Spleen (tissue), 11 donors: ENCODE measurements around the gene NSD1. TPM values are rescaled to one million over a fixed set of nuclear protein-coding genes. Genes with fewer than 3 reads are reported as not detected.

Experiments
- DNase-seq: peaks from one replicate; pipeline ENCODE4 v3.0.0-alpha.2; 2020
- H3K27ac ChIP-seq, 8 donors: fragments of 200-600 bp; sonication (generic) in 7 of 8; 1 replicate in 4 of 8; 2 replicates in 4 of 8; pipeline versions ENCODE4 v1.5.0 to v1.8.0; 2016 to 2021; ENCODE audit warnings: inconsistent platforms in 4 of 8, mild to moderate bottlenecking in 4 of 8, moderate library complexity in 1 of 8
- H3K27me3 ChIP-seq, 7 donors: fragments of 200-600 bp; sonication (generic) in 6 of 7; replicated peaks in 1 of 7; 1 replicate in 4 of 7; 2 replicates in 3 of 7; pipeline versions ENCODE4 v1.5.0 to v1.8.0; 2016 to 2021; ENCODE audit warnings: inconsistent platforms in 3 of 7, mild to moderate bottlenecking in 1 of 7
- H3K36me3 ChIP-seq, 6 donors: fragments of 200-600 bp; sonication (generic) in 5 of 6; 1 replicate in 4 of 6; 2 replicates in 2 of 6; pipeline versions ENCODE4 v1.5.0 to v1.8.0; 2016 to 2021; ENCODE audit warnings: inconsistent platforms in 2 of 6
- H3K4me1 ChIP-seq, 6 donors: fragments of 200-600 bp; sonication (generic) in 5 of 6; 1 replicate in 3 of 6; 2 replicates in 3 of 6; pipeline versions ENCODE4 v1.5.0 to v1.8.0; 2016 to 2021; ENCODE audit warnings: inconsistent platforms in 3 of 6
- H3K4me3 ChIP-seq, 8 donors: fragments of 200-600 bp; sonication (generic) in 7 of 8; 1 replicate in 4 of 8; 2 replicates in 4 of 8; pipeline versions ENCODE4 v1.5.0 to v1.8.0; 2016 to 2021; ENCODE audit warnings: inconsistent platforms in 4 of 8, mild to moderate bottlenecking in 4 of 8, moderate library complexity in 2 of 8
- H3K9me3 ChIP-seq, 8 donors: fragments of 200-600 bp; sonication (generic) in 7 of 8; 1 replicate in 4 of 8; 2 replicates in 4 of 8; pipeline versions ENCODE4 v1.5.0 to v1.8.0; 2016 to 2021; ENCODE audit warnings: inconsistent platforms in 4 of 8
- CTCF ChIP-seq, 11 experiments: fragments of 200-600 bp in 7 of 11; fragments of 450-650 bp in 4 of 11; sonication (generic) in 4 of 11; IDR thresholded peaks in 8 of 11; conservative IDR thresholded peaks in 3 of 11; 1 replicate in 7 of 11; 2 replicates in 4 of 11; pipeline versions ENCODE4 v1.4.0 to v1.8.0; 2016 to 2021; ENCODE audit warnings: antibody characterized with exemption in 11 of 11, inconsistent platforms in 4 of 11, mild to moderate bottlenecking in 1 of 11
- POLR2A ChIP-seq, 3 donors: fragments of 450-650 bp; IDR thresholded peaks; one replicate each; pipeline ENCODE4 v1.5.1; 2017; ENCODE audit warnings: antibody characterized with exemption in 3 of 3, mild to moderate bottlenecking in 1 of 3
- POLR2AphosphoS5 ChIP-seq, 3 donors: sonication (generic); formaldehyde crosslinking; IDR thresholded peaks; one replicate each; pipeline ENCODE4 v1.5.1; 2017; ENCODE audit warnings: antibody characterized with exemption in 3 of 3
- WGBS, 5 donors: extraction: QIAGEN DNeasy Blood & Tissue Kit in 3 of 5; methylation state at CpG; one replicate each; pipeline versions ENCODE4 v1.1.5 to v1.1.7; 2013 to 2018; 5-methylcytosine and 5-hydroxymethylcytosine counted together
- intact Hi-C: fragments of 100-400 bp; cut with DNase I; formaldehyde crosslinking; loops from one replicate; pipeline ENCODE4 v1.15.0; 2023; ENCODE audit warnings: low total_unique reads
- polyA plus RNA-seq, 3 donors: library from polyadenylated mRNA; stranded (reverse); fragments of 200-250 nt; gene quantifications; one replicate each; pipeline ENCODE4 v1.2.1, GENCODE V29; 2013
- total RNA-seq, 7 donors: library from RNA; depleted of rRNA in 3 of 7; stranded (reverse); fragments of >200 nt in 3 of 7; fragmentation: NEBNext Ultra II Directional in 4 of 7; extraction: Animal tissue kit (Norgen Biotek cat#: 25700) in 4 of 7; gene quantifications; one replicate each; pipeline versions ENCODE4 v1.1.0 to v1.2.1, GENCODE V29; 2016 to 2021
- donor health status: healthy with polysubstance abuse.
- donor health status: DM: no; HTN: no; CAD: no; lungs with moderate emphysema.
- donor health status: DM: no; HTN: no; CAD: no.
- donor health status: Bipolar disorder and iron deficiency.
- donor health status: healthy.
- donor health status: DM: no; HTN: no; CAD: no.
- donor health status: DM: yes; HTN: yes; CAD: no.

Gene NSD1
- total and polyA plus RNA-seq, 10 donors, result 4.1 to 130 (median 69.1) TPM

- Histone ChIP-seq H3K4me3 (no peak overlapping the region), H3K9me3 (no peaks in the 10 kb centered on the region), H3K27ac (no peak overlapping the region), H3K36me3 (peaks cover 0 to 89% (median 67%) of the 10 kb centered on the region in 6 donors), H3K27me3 (no peaks in the 10 kb centered on the region), H3K4me1 (peaks cover 0 to 5% (median 0%) of the 10 kb centered on the region in 6 donors)
- TF ChIP-seq POLR2AphosphoS5 (IDR thresholded peaks at IDR 0.05) (no peak), POLR2A (IDR thresholded peaks at IDR 0.05) (no peak), CTCF (IDR thresholded peaks at IDR 0.05 in 8 of 11, conservative IDR thresholded peaks at IDR 0.05 in 3 of 11) (no peak)
- no peak for DNase-seq
- WGBS, 5 donors, result 60 to 84% (median 64%) methylated on average over 3 of the region's 3 CpGs
- intact Hi-C loops, result no loop called here
Observed at GRCh38 chr5:177212242-177212641, 78.7 kb downstream of the NSD1 start.

- DNase-seq, result no peak
- 82 to 97% (median 94%) methylated on average over 8 of the region's 8 CpGs for WGBS, 5 donors
- intact Hi-C loops, result no loop called here
- no peaks in the 10 kb centered on the region for H3K27me3 ChIP-seq
- no peak for TF ChIP-seq CTCF (IDR thresholded peaks at IDR 0.05 in 8 of 11, conservative IDR thresholded peaks at IDR 0.05 in 3 of 11)
- no peak for TF ChIP-seq POLR2AphosphoS5 (IDR thresholded peaks at IDR 0.05)
- TF ChIP-seq POLR2A (IDR thresholded peaks at IDR 0.05), result no peak
- H3K4me1 ChIP-seq, result peaks cover 0 to 72% (median 12%) of the 10 kb centered on the region in 6 donors
- no peak overlapping the region for H3K27ac ChIP-seq
- no peak overlapping the region for H3K4me3 ChIP-seq
- H3K9me3 ChIP-seq, result no peaks in the 10 kb centered on the region
- H3K36me3 ChIP-seq, result peaks cover 0 to 65% (median 5%) of the 10 kb centered on the region in 6 donors
Observed at GRCh38 chr5:177220576-177220975, 87.0 kb downstream of the NSD1 start.

GRCh38 chr5:177222269-177222668 is 88.7 kb downstream of the NSD1 start:
- Histone ChIP-seq H3K4me3 (no peak overlapping the region), H3K27ac (no peak overlapping the region), H3K9me3 (no peaks in the 10 kb centered on the region), H3K36me3 (peaks cover 0 to 67% (median 4%) of the 10 kb centered on the region in 6 donors), H3K27me3 (no peaks in the 10 kb centered on the region), H3K4me1 (peaks cover 0 to 67% (median 12%) of the 10 kb centered on the region in 6 donors)
- no peak for DNase-seq
- TF ChIP-seq POLR2AphosphoS5 (IDR thresholded peaks at IDR 0.05) (no peak), POLR2A (IDR thresholded peaks at IDR 0.05) (no peak)
- intact Hi-C loops, result no loop called here
- WGBS, 5 donors, result 81 to 93% (median 87%) methylated on average over 4 of the region's 4 CpGs

- no peak overlapping the region for H3K4me3 ChIP-seq
- peaks cover 0 to 44% (median 9%) of the 10 kb centered on the region in 6 donors for H3K4me1 ChIP-seq
- H3K27ac ChIP-seq, result no peak overlapping the region
- no peak for DNase-seq
- 66 to 93% (median 92%) methylated on average over 4 of the region's 4 CpGs for WGBS, 5 donors
- TF ChIP-seq POLR2AphosphoS5 (IDR thresholded peaks at IDR 0.05) (no peak), CTCF (IDR thresholded peaks at IDR 0.05 in 8 of 11, conservative IDR thresholded peaks at IDR 0.05 in 3 of 11) (no peak), POLR2A (IDR thresholded peaks at IDR 0.05) (no peak)
- H3K36me3 ChIP-seq, result peaks cover 0 to 64% (median 14%) of the 10 kb centered on the region in 6 donors
- intact Hi-C loops, result no loop called here
- no peaks in the 10 kb centered on the region for H3K9me3 ChIP-seq
- H3K27me3 ChIP-seq, result no peaks in the 10 kb centered on the region
Observed at GRCh38 chr5:177225798-177226197, 92.2 kb downstream of the NSD1 start.

GRCh38 chr5:177226860-177227259 is 93.3 kb downstream of the NSD1 start:
- Histone ChIP-seq H3K4me3 (no peak overlapping the region), H3K27me3 (no peaks in the 10 kb centered on the region), H3K27ac (no peak overlapping the region), H3K36me3 (peaks cover 0 to 67% (median 15%) of the 10 kb centered on the region in 6 donors), H3K9me3 (no peaks in the 10 kb centered on the region), H3K4me1 (peaks cover 0 to 38% (median 9%) of the 10 kb centered on the region in 6 donors)
- 62 to 93% (median 77%) methylated on average over 1 of the region's 1 CpG for WGBS, 5 donors
- no peak for DNase-seq
- intact Hi-C loops, result no loop called here
- TF ChIP-seq POLR2AphosphoS5 (IDR thresholded peaks at IDR 0.05) (no peak), CTCF (IDR thresholded peaks at IDR 0.05 in 8 of 11, conservative IDR thresholded peaks at IDR 0.05 in 3 of 11) (no peak), POLR2A (IDR thresholded peaks at IDR 0.05) (no peak)
